NOMO-1 treated with dmso at 0.1 percent for 144 hours (cell line): ENCODE measurements around the gene LRMDA.
"Not testable (repeated sequence)": the region's sequence is repeated elsewhere in the genome, so short reads cannot be mapped to it uniquely, and the experiment has no call there.

Source experiments
- DNase-seq: peaks from one replicate; lab custom pipeline; 2025; ENCODE audit not compliant: unreplicated experiment; lab: John Stamatoyannopoulos, UW

The LRMDA gene

GRCh38 chr10:76487582-76487981, 1056.2 kb downstream of the LRMDA start:
- DNase-seq = no peak

DNA sequence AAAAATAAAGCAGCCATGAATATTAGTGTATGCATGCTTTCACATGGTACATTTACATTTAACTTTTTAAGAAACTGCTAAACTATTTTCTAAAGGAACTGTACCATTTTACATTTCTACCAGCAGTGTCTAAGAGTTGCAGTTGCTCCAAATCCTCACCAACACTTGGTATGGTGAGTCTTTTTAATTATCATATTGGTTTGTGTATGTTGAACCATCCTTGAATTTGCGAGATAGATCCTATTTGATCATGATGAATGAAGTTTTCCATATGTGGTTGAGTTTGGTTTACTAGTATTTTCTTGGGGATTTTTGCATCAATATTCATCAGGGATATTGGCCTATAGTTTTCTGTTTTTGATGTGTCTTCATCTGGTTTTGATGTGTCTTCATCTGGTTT, 1057.2 kb downstream of the LRMDA start:
- DNase-seq = no peak

DNA sequence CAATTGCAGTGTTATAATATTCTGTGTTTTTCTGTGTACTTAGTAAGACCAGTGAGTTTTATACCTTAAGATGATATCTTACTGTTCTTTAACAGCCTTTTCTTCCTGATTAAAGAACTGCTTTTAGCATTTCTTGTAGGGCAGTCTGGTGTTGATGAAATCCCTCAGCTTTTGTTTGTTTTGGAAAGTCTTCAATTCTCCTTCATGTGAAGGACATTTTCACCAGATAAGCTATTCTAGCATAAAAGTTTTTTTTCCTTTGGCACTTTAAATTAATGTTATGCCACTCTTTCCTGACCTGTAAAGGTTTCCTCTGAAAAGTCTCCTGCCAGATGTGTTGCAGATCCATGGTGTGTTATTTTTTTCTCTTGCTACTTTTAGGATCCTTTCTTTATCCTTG, 1059.8 kb downstream of the LRMDA start:
- DNase-seq = no peak

GRCh38 chr10:76492026-76492425, 1060.6 kb downstream of the LRMDA start:
- no peak for DNase-seq

- no peak for DNase-seq
Measured at GRCh38 chr10:76492678-76493472, 1061.5 kb downstream of the LRMDA start.

- no peak for DNase-seq
Measured at GRCh38 chr10:76497666-76498065, 1066.2 kb downstream of the LRMDA start.

DNA sequence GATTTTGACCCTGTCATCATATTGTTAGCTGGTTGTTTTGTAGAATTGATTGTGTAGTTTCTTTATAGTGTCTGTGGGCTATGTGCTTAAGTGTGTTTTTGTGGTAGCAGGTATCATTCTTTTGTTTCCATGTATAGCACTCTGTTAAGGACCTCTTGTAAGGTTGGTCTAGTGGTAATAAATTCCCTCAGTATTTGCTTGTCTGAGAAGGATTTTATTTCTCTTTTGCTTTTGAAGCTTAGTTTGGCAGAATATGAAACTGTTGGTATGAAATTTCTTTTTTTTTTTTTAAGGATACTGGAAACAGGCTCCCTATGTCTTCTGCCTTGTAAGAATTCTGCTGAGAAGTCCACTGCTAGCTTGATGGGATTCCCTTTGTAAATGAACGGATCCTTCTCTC, 1073.4 kb downstream of the LRMDA start:
- no peak for DNase-seq

DNA sequence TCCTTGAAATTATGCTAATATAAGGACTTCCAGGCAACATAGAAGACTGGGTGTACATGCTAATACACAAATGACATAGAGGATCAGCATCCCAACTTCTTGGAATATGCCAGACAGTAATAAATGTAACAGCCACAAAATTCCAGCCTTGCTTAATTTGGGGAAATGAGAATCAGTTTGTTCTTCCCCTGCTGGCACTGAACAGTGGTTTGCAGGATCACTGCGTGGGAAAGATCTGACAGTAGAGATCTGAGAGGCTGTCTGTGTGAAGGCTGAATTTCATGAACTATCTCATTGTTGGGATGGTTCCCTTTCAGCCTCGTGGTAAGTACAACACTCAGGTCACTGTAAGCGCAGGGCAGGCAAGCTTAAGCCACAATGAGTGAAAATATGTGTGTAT, 1078.0 kb downstream of the LRMDA start:
- DNase-seq = no peak

DNA sequence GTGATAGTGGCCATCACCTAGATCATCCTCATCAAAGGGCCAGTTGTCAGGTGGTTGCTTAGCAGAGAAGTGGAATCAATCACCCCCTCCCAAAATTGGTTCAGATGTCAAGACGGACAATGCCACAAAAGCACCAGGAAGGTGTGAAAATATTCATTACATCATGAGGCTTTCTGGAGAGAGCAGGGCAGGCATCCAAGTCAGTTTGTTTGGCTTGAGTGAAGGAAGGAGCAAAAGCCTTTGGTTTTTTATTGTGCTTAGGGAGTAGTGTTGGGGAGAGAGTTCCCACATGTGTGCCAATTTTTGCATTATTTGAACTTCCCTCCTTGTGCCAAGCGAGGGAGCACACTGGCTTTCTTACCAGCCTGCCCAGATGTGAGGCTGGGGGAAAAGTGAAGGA, 1082.9 kb downstream of the LRMDA start:
- DNase-seq = no peak

- DNase-seq = no peak
Measured at GRCh38 chr10:76514869-76515268, 1083.4 kb downstream of the LRMDA start.

DNA sequence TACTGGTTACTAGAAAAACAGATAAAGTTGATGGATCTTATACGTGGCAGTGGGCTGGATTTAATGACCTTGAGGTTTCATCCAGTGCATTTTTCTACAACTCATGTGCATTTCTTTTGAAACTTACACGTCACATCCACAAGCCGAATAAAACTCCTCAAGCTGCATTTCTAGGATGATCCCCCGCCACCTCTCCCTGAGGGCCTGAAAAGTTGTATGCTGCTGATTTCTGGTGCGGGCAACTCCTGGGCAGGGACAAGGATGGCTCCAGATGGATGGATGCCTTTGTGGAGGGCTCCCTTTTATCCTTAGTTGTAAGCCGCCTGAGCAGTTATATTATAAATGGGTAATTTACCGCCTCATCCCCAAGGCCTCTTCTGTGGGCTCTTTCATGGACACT, 1091.1 kb downstream of the LRMDA start:
- DNase-seq = no peak

DNA sequence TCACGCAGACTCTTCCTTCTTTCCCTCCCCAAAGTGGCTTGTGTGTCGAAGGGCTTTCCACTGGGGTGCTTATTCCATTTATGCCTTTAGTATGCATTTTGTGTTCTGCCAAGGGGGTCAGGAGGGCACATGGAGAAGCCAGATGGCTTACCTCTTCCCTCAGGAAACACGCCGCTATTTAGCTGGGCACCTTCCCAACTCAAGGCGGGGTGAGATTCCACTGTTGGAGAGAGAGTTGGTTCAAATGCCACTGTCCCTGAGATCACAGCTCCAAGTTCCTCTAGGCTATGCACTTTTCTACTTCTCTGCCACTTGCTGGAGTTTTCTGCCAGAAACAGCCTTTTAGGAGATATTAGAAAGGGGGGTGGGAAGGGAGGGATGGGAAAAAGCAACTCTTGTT, 1091.8 kb downstream of the LRMDA start:
- DNase-seq = no peak

DNA sequence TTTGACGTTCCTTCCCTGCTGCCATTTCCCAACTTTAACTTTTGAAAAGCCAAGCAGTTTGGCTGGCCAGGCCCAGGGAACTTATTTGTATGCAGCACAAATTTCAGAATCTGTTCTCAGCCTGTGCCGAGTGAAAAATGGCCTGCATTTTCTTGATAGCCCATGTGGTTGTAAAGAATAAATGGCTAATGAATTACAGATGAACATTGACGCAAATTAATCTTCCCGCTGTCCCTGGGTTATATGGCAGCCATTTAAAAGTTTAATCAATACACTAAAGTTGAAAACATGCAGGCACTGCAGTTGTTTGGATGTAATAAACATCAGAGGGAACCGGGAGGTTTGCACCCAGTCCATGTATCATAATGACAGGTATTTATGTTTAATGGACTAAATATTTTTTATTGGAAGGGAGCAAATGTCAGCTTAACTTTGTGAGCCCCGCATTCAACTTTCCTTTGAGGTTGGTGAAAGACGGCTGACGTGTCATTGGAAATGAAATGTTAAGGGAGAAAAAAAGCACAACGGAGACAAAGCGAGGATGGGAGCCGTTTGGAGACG, 1092.4 kb downstream of the LRMDA start:
- DNase-seq = no peak

DNA sequence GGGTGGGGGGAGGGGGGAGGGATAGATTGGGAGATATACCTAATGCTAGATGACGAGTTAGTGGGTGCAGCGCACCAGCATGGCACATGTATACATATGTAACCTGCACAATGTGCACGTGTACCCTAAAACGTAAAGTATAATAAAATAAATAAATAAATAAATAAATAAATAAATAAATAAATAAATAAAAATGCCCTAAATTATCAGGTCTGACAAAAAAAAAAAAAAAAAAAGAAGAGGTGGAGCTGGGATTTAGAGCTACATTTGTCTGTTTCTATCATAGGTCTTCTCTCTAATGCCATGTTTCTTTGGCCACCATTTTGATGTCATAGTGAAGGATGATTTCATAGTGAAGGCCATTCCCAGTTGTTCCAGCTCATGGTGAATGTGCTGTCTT, 1095.4 kb downstream of the LRMDA start:
- not testable (repeated sequence) for DNase-seq

GRCh38 chr10:76540331-76540730, 1108.9 kb downstream of the LRMDA start:
- DNase-seq = no peak

- DNase-seq = no peak
Measured at GRCh38 chr10:76540786-76541185, 1109.4 kb downstream of the LRMDA start.

- DNase-seq = no peak
Measured at GRCh38 chr10:76541852-76542251, 1110.4 kb downstream of the LRMDA start.

GRCh38 chr10:76542307-76542930, 1111.0 kb downstream of the LRMDA start:
- DNase-seq = no peak

- no peak for DNase-seq
Measured at GRCh38 chr10:76543655-76544054, 1112.2 kb downstream of the LRMDA start.

- DNase-seq = no peak
Measured at GRCh38 chr10:76544789-76545188, 1113.4 kb downstream of the LRMDA start.

- no peak for DNase-seq
Measured at GRCh38 chr10:76546411-76546810, 1115.0 kb downstream of the LRMDA start.

DNA sequence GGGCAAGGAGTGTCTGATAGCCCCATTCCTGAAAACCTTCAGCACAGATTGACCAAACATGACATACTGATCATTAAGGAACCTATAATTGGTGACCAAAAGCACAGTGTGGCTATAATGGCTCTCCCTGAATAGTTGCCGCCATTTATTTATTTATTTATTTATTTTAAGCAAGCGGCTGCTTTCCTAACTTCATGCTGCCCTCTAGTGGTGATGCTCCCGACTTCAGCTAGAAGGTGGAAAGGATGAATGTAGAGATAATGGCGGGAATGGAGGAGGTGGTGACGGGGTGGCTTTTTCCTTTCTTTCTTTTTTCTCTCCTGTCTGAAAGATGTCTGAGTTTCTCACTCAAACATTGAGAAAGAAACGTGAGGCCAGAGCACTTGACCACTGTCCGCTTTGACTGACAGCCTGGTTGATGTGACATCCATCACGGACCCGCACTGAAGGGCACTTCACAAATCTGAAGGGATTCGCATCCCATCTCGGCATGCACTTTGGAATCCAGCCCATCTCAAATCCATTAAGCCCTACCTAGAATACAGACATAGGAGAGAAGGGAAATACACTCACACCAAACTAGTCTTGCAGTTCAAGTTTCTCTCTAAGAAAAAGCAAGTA, 1116.0 kb downstream of the LRMDA start:
- DNase-seq = peak; percentile 25
